Left colon (tissue), 2 donors: ENCODE results near the gene AP1M2. TPM values are rescaled to one million over a fixed set of nuclear protein-coding genes. Genes with fewer than 3 reads are reported as not detected.

Source experiments
- microRNA-seq, 2 donors: library from miRNA; unstranded; fragments of <30 nt; microRNA quantifications; one replicate each; pipeline versions ENCODE4 v1.1.0 to v1.2.0, GENCODE V29; 2020
- total RNA-seq, 2 donors: library from RNA; stranded (reverse); fragmentation: NEBNext Ultra II Directional; extraction: Animal tissue kit (Norgen Biotek cat#: 25700); gene quantifications; one replicate each; pipeline ENCODE4 v1.2.1, GENCODE V29; 2021
- donor health status: DM: no; HTN: no; CAD: no.
- donor health status: DM: yes; HTN: yes; CAD: no.

AP1M2 gene
- total RNA-seq, 2 donors from 2014 or later, result 116 to 158 TPM

Small RNAs within 50 kb of the gene (microRNA-seq; reads per million reads assigned to microRNA genes)
- gene MIR1238, result 0 to 0.53 reads per million in 2 donors

Other genes starting within 250 kb of the AP1M2 start
- gene ICAM3, start 247.7 kb downstream of the AP1M2 start, total RNA-seq, result 10 to 100 TPM; 29.8 to 30.6 TPM
- gene TYK2, start 206.7 kb downstream of the AP1M2 start, total RNA-seq, result 100 to 1,000 TPM in 1 of 2 donors, 10 to 100 TPM in 1; 91.1 to 104 TPM
- gene CDC37, start 183.8 kb downstream of the AP1M2 start, total RNA-seq, result 100 to 1,000 TPM; 129 to 161 TPM
- 10 to 100 TPM; 13.8 to 14.3 TPM for gene PDE4A, start 166.8 kb downstream of the AP1M2 start, total RNA-seq
- gene KEAP1, start 84.0 kb downstream of the AP1M2 start, total RNA-seq, result 10 to 100 TPM; 52.3 to 54.5 TPM
- under 1 TPM; 0.15 to 0.20 TPM for gene S1PR5, start 69.9 kb downstream of the AP1M2 start, total RNA-seq
- gene ATG4D, start 43.4 kb downstream of the AP1M2 start, total RNA-seq, result 10 to 100 TPM; 87.0 to 93.9 TPM
- gene KRI1, start 21.3 kb downstream of the AP1M2 start, total RNA-seq, result 10 to 100 TPM; 12.9 to 14.9 TPM
- 10 to 100 TPM in 1 of 2 donors, 1 to 10 TPM in 1; 9.3 to 12.5 TPM for gene CDKN2D, start 18.3 kb downstream of the AP1M2 start, total RNA-seq
- 100 to 1,000 TPM; 124 to 153 TPM for gene SLC44A2, start 38.2 kb upstream of the AP1M2 start, total RNA-seq
- 100 to 1,000 TPM; 129 to 181 TPM for gene ILF3, start 67.0 kb upstream of the AP1M2 start, total RNA-seq
- 10 to 100 TPM; 76.9 to 78.6 TPM for gene QTRT1, start 114.1 kb upstream of the AP1M2 start, total RNA-seq
- 100 to 1,000 TPM; 446 to 618 TPM for gene DNM2, start 130.8 kb upstream of the AP1M2 start, total RNA-seq
- 10 to 100 TPM; 16.9 to 19.5 TPM for gene TMED1, start 248.9 kb upstream of the AP1M2 start, total RNA-seq